A549 treated with AZD9567 at 1 μM for 4 hours (cell line): ENCODE data around the gene TMPRSS9. TPM values are rescaled to one million over a fixed set of nuclear protein-coding genes. Genes with fewer than 3 reads are reported as not detected.

Experiments
- total RNA-seq: library from RNA; stranded (reverse); fragments of 200-300 nt; extraction: Qiagen RNA extraction; gene quantifications from 5 replicates; pipeline ENCODE4 v1.2.3, GENCODE V29; 2022; ENCODE audit not compliant: insufficient read depth

Gene TMPRSS9
- 0.05 to 0.06 TPM in 2 of 5 replicates, not detected in the others for total RNA-seq

GRCh38 chr19:2359992-2360685, at the start of gene TMPRSS9:
TMPRSS9 (plus strand) TSS chr19:2360265; CDS start chr19:2389786, 29,521 bp downstream.

GRCh38 chr19:2328401-2329148, 31.5 kb upstream of the TMPRSS9 start, which contains the start of the genes LSM7 and SPPL2B:
LSM7 (minus strand) TSS chr19:2328586; CDS start chr19:2328566, 20 bp downstream.
SPPL2B (plus strand) TSS chr19:2328684; CDS start chr19:2328710, 26 bp downstream.

GRCh38 chr19:2427429-2428320, 67.6 kb downstream of the TMPRSS9 start, which contains the start of gene TIMM13:
TIMM13 (minus strand) TSS chr19:2427586; CDS start chr19:2427533, 53 bp downstream.

Other genes starting within 250 kb of the TMPRSS9 start
- gene AP3D1, start 208.7 kb upstream of the TMPRSS9 start, total RNA-seq = 68.1 to 84.4 TPM (median 79.2 TPM) in 5 replicates
- gene DOT1L, start 196.3 kb upstream of the TMPRSS9 start, total RNA-seq = 8.0 to 17.3 TPM (median 16.2 TPM) in 5 replicates
- gene PLEKHJ1, start 123.9 kb upstream of the TMPRSS9 start, total RNA-seq = 35.5 to 62.3 TPM (median 61.5 TPM) in 5 replicates
- 41.6 to 72.1 TPM (median 68.5 TPM) in 5 replicates for gene SF3A2, start 123.4 kb upstream of the TMPRSS9 start, total RNA-seq
- gene AMH, start 110.9 kb upstream of the TMPRSS9 start, total RNA-seq = 8.9 to 21.9 TPM (median 19.7 TPM) in 5 replicates
- 0.54 to 0.89 TPM (median 0.88 TPM) in 4 of 5 replicates, not detected in the other for gene JSRP1, start 103.8 kb upstream of the TMPRSS9 start, total RNA-seq
- gene PEAK3, start 78.1 kb upstream of the TMPRSS9 start, total RNA-seq = 0.07 TPM in 1 of 5 replicates, not detected in the others
- 0.03 to 0.07 TPM in 2 of 5 replicates, not detected in the others for gene LINGO3, start 52.1 kb upstream of the TMPRSS9 start, total RNA-seq
- gene LSM7, start 31.7 kb upstream of the TMPRSS9 start, total RNA-seq = 114 to 155 TPM (median 147 TPM) in 5 replicates
- gene SPPL2B, start 31.6 kb upstream of the TMPRSS9 start, total RNA-seq = 23.0 to 28.8 TPM (median 26.2 TPM) in 5 replicates
- gene TIMM13, start 67.3 kb downstream of the TMPRSS9 start, total RNA-seq = 84.2 to 132 TPM (median 116 TPM) in 5 replicates
- 72.4 to 83.0 TPM (median 75.8 TPM) in 5 replicates for gene LMNB2, start 96.7 kb downstream of the TMPRSS9 start, total RNA-seq
- gene GADD45B, start 115.9 kb downstream of the TMPRSS9 start, total RNA-seq = 75.4 to 120 TPM (median 110 TPM) in 5 replicates